OCI-LY1 (cell line): ENCODE data around the gene TLR6.

Experiments
- CTCF ChIP-seq: fragments of 200-600 bp; sonication (generic), shearing (Covaris generic); IDR thresholded peaks from 2 replicates; pipeline ENCODE4 v1.5.1; 2017; ENCODE audit warnings: mild to moderate bottlenecking, antibody characterized with exemption, low read length, moderate library complexity, mixed read lengths
- EZH2 ChIP-seq: fragments of 200-600 bp; sonication (generic), shearing (Covaris generic); IDR thresholded peaks from 2 replicates; pipeline ENCODE4 v1.8.0; 2017; ENCODE audit warnings: borderline replicate concordance, mixed run types, mild to moderate bottlenecking, antibody characterized with exemption, low read length, moderate library complexity, mixed read lengths

- TF ChIP-seq CTCF = no peak
- no peak for TF ChIP-seq EZH2
Observed at GRCh38 chr4:38884254-38884653, 27.6 kb upstream of the TLR6 start.
